ENCODE data around the gene XYLT1.

Gene XYLT1

DNA sequence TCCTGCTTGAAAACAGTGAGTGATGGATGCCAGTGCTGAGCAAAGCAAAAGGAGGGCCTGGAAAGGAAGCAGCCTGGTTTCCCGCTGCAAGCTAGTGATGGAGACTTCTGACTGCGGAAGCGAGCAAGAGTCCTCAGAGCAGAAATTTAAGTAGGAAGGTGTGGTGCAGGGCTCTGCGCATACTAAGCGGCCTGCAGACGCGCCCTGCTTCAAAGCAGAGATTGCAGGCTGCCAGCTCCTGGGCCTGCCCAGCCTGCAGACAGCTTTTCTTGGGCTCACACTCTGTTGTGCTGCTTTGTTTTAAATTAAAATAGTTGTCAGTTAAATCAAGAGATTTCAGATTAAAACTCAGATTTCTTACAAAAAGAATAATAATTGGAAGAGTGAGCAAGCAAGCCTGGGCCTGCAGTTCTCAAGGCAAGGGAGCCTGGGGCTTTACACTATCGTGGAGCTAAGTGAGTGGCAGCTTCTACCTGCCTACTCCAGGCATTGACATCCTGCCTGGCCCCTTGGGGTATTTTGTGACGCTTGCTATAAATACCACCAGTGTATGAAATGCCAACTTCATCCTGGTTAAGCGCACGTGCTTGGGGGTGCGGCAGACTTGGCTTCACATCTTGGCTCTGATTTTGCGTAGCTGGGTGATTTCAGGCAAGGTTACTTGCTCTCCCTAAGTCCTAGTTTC lies 237.3 kb downstream of the XYLT1 start:
- Mint-ChIP-seq H3K27me3 (no peaks in the 10 kb centered on the region), H3K9me3 (no peaks in the 10 kb centered on the region), H3K36me3 (ENCODE audit: low read depth) (no peaks in the 10 kb centered on the region), H3K4me3 (no peak overlapping the region), H3K4me1 (peaks cover 13% of the 10 kb centered on the region), H3K27ac (no peak overlapping the region)
- DNase-seq (no peak), ATAC-seq (no peak)

DNA sequence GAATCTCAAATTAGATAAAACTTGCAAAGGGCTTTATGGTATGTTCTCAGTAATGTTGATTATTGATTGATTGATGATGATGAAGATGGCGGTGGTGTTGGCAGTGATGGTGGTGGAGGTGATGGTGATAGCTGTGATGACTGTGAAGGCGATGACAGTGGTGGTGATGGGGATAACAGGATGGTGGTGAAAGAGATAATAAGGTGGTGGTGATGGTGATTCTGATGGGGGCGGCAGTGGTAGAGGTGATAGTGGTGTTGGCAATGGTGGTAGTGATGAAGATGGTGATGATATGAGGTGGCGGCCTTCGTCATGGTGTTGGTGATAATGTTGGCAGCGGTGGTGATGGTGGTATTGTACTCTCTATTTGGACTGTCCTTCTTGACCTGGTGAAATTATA lies 238.3 kb downstream of the XYLT1 start:
- H3K27me3 Mint-ChIP-seq: no peaks in the 10 kb centered on the region
- no peak overlapping the region for H3K27ac Mint-ChIP-seq
- H3K36me3 Mint-ChIP-seq (ENCODE audit: low read depth): no peaks in the 10 kb centered on the region
- ATAC-seq (no peak), DNase-seq (no peak)
- H3K9me3 Mint-ChIP-seq: no peaks in the 10 kb centered on the region
- peaks cover 3% of the 10 kb centered on the region for H3K4me1 Mint-ChIP-seq
- no peak overlapping the region for H3K4me3 Mint-ChIP-seq

DNA sequence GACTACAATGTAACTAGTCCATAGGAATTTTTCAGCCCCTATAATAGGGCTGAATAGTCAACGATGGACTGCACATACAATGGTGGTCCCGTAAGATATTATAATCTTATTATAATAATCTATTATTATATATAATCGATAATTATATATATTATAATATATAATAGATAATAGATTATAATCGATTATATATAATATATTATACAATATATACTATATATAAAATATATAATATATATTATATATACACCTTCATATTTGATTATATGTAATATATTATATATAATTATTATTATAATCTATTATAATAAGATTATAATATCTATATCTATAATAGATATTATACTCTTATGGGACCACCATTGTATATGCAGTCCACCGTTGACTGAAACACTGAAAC lies 238.8 kb downstream of the XYLT1 start:
- no peak for DNase-seq
- no peak overlapping the region for H3K4me3 Mint-ChIP-seq
- no peaks in the 10 kb centered on the region for H3K27me3 Mint-ChIP-seq
- no peaks in the 10 kb centered on the region for H3K9me3 Mint-ChIP-seq
- H3K36me3 Mint-ChIP-seq (ENCODE audit: low read depth): no peaks in the 10 kb centered on the region
- no peak overlapping the region for H3K27ac Mint-ChIP-seq
- H3K4me1 Mint-ChIP-seq: no peaks in the 10 kb centered on the region
- no peak for ATAC-seq

DNA sequence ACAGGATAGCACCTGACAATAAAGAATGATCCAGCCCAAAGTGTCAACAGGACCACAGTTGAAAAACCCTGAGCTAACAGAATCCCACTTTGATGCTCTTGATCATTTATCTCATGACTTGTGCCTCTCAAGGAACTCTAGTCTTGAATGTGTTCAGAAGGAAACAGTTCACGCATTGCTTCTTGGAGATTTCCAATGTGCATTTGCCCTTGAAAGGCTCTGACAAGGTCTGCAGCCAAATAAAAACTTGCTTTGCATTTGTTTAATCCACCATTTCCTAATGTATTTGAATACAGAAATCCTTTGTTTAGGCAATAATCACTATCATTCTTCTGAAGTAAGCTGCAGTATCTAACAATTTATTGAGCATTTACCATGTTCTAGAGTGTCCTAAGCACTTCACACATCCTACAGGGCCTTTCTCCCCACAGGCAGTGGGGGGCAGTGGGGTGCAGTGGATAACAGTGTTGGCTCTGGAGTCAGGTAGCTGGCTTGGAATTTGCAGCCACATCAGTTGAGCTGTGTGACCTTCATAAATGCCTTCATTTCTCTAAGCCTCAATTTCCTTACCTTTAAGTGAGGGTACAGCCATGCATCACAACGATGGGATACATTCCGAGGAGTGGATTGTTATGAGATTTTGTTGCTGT lies 239.7 kb downstream of the XYLT1 start:
- DNase-seq: no peak
- ATAC-seq: no peak
- Mint-ChIP-seq H3K27ac (no peak overlapping the region), H3K27me3 (no peaks in the 10 kb centered on the region), H3K4me3 (no peak overlapping the region), H3K4me1 (peaks cover under 1% of the 10 kb centered on the region), H3K9me3 (no peaks in the 10 kb centered on the region), H3K36me3 (ENCODE audit: low read depth) (no peaks in the 10 kb centered on the region)

DNA sequence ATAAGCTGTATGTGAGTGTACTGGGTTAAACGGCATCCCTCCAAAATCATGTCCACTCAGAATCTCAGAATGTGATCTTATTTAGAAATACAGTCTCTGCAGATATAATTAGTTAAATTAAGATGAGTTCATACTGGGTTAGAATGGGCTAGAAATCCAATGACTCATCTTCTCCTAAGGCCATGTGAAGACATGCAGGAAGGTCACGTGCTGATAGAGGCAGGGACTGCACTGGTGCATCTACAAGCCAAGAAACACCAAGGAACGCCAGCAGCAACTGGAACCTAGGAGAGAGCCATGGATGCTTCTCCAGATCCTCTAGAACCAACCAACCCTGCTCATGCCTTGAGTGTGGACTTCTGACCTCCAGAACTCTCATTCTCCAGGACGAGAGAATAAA lies 241.0 kb downstream of the XYLT1 start:
- H3K36me3 Mint-ChIP-seq (ENCODE audit: low read depth): no peaks in the 10 kb centered on the region
- H3K4me3 Mint-ChIP-seq: no peak overlapping the region
- peaks cover 12% of the 10 kb centered on the region for H3K4me1 Mint-ChIP-seq
- no peak for DNase-seq
- H3K27me3 Mint-ChIP-seq: no peaks in the 10 kb centered on the region
- no peak overlapping the region for H3K27ac Mint-ChIP-seq
- no peaks in the 10 kb centered on the region for H3K9me3 Mint-ChIP-seq
- ATAC-seq: no peak

DNA sequence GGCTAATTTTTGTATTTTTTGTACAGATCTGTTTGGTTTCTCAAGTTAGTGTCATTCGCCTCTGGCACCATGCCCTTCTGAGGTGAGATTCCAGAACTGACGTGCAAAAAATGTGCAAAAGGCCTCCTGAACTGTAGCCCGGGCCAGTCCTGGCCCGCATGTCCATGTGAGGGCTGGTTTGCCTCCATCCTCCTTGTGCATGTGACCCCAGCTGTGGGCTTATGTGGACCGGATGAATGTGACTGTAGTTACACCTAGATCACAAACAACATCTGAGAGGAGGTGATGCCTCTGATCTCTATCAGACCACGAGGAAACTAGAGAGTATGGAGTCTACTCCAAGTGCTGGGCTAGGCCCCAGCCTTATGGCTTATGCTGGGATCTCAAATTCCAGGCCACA lies 241.6 kb downstream of the XYLT1 start:
- Mint-ChIP-seq H3K4me1 (peaks cover 17% of the 10 kb centered on the region), H3K4me3 (no peak overlapping the region), H3K9me3 (no peaks in the 10 kb centered on the region), H3K27me3 (no peaks in the 10 kb centered on the region), H3K36me3 (ENCODE audit: low read depth) (no peaks in the 10 kb centered on the region), H3K27ac (no peak overlapping the region)
- ATAC-seq: no peak
- no peak for DNase-seq

DNA sequence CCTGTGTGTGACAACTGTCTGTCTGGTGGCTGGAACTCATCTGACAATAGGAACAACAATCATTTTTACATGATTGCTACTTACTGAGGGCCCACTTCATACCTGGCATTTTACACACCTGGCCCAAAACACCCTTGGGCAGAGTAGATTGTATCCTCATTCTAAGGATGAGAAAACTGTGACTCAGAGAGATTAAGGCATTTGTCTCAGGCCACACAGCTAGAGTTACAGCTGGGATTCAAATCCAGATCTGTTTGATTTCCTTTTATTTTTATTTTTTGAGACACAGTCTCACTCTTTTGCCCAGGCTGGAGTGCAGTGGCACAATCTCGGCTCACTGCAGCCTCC lies 242.1 kb downstream of the XYLT1 start:
- H3K4me3 Mint-ChIP-seq: no peak overlapping the region
- H3K27ac Mint-ChIP-seq: no peak overlapping the region
- peaks cover 21% of the 10 kb centered on the region for H3K4me1 Mint-ChIP-seq
- H3K36me3 Mint-ChIP-seq (ENCODE audit: low read depth): no peaks in the 10 kb centered on the region
- ATAC-seq (no peak), DNase-seq (no peak)
- no peaks in the 10 kb centered on the region for H3K27me3 Mint-ChIP-seq
- no peaks in the 10 kb centered on the region for H3K9me3 Mint-ChIP-seq

DNA sequence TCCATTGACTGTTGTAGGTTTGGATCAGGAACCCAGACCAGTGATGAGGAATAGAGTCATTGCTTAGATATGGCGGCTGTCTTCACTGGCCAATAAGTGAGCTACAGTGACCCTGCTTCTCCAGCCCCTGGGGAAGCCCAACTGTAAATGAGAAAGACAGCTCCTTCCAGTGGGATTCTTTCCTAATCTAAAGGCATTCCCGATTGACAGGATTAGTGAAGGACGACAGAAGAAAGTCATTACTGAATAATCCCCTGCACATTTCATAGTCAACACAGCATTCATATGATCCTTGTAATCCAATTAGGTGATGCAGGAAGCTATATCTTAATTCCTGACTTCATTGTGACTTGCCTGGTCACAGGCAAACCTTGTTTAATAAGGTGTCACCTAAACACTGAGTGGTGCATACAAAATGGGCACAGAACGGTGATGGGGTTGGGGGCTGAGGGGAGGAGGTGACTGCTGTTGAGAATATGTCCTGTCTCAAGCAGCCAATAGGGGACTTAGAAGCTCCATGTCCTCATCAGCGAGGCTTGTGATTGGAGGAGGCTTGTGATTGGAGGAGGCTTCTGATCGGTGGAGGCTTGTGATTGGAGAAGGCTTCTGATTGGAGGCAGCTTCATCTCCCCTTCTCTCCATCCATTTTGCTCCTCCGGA lies 242.6 kb downstream of the XYLT1 start:
- Mint-ChIP-seq H3K27me3 (no peaks in the 10 kb centered on the region), H3K9me3 (no peaks in the 10 kb centered on the region), H3K4me1 (peaks cover 25% of the 10 kb centered on the region), H3K36me3 (ENCODE audit: low read depth) (no peaks in the 10 kb centered on the region), H3K4me3 (no peak overlapping the region), H3K27ac (no peak overlapping the region)
- DNase-seq: no peak
- no peak for ATAC-seq

DNA sequence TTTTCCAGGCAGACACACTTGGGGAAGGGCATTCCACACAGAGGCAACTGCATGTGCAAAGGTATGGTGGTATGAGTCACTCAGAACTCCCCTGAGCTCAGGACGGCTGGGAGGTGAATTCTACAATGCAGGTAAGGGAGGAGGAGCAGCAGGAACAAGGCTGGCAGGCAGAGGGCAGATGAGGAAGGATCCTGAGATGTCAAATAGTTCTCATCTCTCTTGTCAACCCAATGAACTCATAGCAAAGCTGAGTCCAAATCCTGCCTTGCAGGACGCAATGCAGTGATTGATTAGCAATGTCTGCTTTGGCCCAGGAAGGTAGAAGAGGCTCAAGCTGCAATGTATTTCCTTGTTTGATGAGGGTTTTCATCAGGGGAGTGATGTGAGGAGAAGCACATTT lies 243.5 kb downstream of the XYLT1 start:
- H3K4me1 Mint-ChIP-seq: peaks cover 25% of the 10 kb centered on the region
- no peak overlapping the region for H3K27ac Mint-ChIP-seq
- no peak for DNase-seq
- ATAC-seq: no peak
- no peaks in the 10 kb centered on the region for H3K36me3 Mint-ChIP-seq (ENCODE audit: low read depth)
- no peaks in the 10 kb centered on the region for H3K9me3 Mint-ChIP-seq
- H3K4me3 Mint-ChIP-seq: no peak overlapping the region
- H3K27me3 Mint-ChIP-seq: no peaks in the 10 kb centered on the region

DNA sequence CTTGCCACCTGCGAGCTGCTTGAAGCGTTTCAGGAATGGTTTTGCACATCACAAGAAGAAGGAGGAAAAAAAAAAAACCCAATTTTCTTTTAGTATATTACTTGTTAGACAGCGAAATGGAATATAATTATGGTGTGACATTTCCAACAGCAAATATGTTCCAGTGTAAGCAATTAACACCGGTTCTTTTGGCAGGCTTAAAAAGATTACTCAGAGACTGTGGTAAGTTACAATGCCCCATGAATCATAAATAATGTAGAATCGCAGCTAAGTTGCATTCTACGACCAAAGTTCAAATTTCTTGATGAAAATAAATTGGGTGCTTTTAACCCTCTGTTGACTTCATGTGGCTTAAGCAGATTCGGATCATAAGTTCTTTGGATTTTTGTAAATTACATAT lies 245.2 kb downstream of the XYLT1 start:
- Mint-ChIP-seq H3K9me3 (no peaks in the 10 kb centered on the region), H3K27me3 (no peaks in the 10 kb centered on the region), H3K36me3 (ENCODE audit: low read depth) (peaks cover 2% of the 10 kb centered on the region), H3K4me3 (no peak overlapping the region), H3K27ac (peak overlapping the region; percentile 75), H3K4me1 (peaks cover 25% of the 10 kb centered on the region)
- peak; percentile 37 for ATAC-seq
- DNase-seq: no peak

DNA sequence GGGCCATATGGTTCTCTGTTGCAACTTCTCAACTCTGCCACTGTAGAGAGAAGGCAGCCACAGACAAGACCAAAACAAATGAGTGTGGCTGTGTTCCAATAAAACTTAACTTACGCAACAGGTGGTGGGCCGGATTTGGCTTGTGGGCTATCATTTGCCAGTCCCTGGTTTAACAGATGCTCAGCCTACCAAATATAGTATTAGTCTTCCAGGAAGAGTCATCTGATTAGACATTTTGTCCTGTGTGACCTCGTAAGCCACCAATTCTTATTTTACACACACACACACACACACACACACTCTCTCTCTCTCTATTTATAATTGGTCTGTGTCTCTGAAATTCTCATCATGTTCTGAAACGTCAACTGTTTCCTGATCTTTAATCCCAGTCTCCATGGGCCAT lies 245.9 kb downstream of the XYLT1 start:
- peaks cover 25% of the 10 kb centered on the region for H3K4me1 Mint-ChIP-seq
- no peaks in the 10 kb centered on the region for H3K9me3 Mint-ChIP-seq
- H3K4me3 Mint-ChIP-seq: no peak overlapping the region
- peak overlapping the region; percentile 75 for H3K27ac Mint-ChIP-seq
- no peaks in the 10 kb centered on the region for H3K27me3 Mint-ChIP-seq
- H3K36me3 Mint-ChIP-seq (ENCODE audit: low read depth): peaks cover 2% of the 10 kb centered on the region
- peak; percentile 23 for DNase-seq
- ATAC-seq: peak; percentile 72

DNA sequence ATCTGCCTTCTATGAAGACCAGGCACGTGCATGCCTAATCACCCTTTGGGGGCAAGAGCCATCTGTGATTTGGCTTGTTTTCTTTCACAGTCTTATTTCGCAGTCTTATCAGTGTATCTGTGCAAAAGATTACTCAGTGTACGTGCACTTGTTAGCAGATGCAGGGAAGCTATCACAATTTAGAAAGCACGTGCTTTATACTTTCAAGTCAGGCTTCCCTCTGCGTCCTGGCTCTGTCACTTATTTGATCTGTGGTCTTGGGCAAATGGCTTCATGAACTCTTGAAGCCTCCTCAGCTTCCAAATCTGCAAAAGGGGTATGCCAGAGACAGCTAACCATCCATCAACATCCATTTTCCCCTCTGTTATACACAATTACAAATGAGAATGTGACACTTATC lies 246.4 kb downstream of the XYLT1 start:
- Mint-ChIP-seq H3K4me1 (peaks cover 25% of the 10 kb centered on the region), H3K4me3 (no peak overlapping the region), H3K36me3 (ENCODE audit: low read depth) (peaks cover 2% of the 10 kb centered on the region), H3K9me3 (no peaks in the 10 kb centered on the region), H3K27ac (peak overlapping the region; percentile 7), H3K27me3 (no peaks in the 10 kb centered on the region)
- no peak for DNase-seq
- no peak for ATAC-seq

DNA sequence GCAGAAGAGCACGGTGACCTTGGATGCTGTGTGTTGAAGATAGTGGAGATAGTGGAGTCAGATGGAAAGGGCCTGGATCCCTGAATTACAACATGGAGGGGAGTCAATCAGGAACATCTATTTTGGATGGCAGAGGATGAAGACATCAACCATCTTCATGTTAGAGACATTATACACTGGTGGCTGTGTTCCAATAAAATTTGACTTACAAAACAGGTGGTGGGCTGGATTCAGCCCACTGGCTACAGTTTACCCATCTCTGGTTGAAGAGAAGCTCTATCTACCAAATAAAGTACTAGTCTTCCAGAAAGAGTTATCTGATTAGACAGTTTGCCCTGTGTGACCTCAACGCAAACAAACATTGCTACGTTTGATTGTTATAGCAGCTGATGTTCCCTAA lies 247.2 kb downstream of the XYLT1 start:
- Mint-ChIP-seq H3K36me3 (ENCODE audit: low read depth) (peaks cover 2% of the 10 kb centered on the region), H3K27ac (no peak overlapping the region), H3K4me3 (no peak overlapping the region), H3K4me1 (peaks cover 25% of the 10 kb centered on the region), H3K27me3 (no peaks in the 10 kb centered on the region), H3K9me3 (no peaks in the 10 kb centered on the region)
- ATAC-seq (no peak), DNase-seq (no peak)

DNA sequence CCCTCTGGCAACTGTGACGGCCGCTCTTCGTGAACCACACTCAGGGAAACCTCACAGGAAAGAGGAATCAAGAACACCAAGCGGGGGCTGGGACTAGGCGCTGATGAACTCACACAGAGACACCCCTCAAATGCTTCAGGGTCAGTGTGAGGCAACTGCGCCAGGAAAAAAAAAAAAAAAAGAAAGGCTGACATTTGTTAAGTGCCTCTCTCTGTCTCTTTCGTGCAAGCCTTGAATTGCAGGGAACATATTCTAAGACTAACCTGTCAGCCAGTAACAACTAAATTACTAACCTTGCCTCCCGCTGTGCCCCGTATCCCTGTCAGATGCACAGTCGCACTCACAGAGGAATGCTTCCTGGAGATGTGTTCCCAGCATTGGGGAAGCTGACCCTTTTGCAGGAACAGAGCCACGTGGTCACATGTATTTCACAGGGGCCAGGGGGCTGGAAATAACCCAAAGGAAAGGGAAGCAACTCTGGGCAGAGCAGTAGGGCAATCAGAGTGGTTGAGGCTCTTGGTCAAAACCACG lies 247.8 kb downstream of the XYLT1 start:
- Mint-ChIP-seq H3K27me3 (no peaks in the 10 kb centered on the region), H3K36me3 (ENCODE audit: low read depth) (peaks cover 4% of the 10 kb centered on the region), H3K4me3 (no peak overlapping the region), H3K4me1 (peaks cover 25% of the 10 kb centered on the region), H3K9me3 (no peaks in the 10 kb centered on the region), H3K27ac (no peak overlapping the region)
- ATAC-seq (no peak), DNase-seq (no peak)

DNA sequence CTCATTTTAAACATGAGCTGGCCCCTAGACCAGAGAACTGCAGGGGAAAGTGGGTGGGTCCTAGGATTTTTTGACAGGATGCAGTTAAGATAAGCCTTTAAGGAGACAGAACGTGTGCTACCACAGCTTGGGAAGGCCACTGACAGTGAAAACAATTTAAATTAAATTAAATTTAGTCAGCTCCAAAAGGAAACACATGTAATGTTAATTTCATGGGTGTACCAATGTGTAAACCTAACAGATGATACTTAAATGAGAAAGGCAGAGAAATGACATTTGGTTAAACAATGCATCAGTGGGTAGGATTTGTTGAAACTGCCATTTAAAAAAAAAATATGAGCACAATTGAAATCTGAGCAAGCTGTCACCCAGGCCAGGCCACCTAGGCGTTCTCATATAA lies 250.8 kb downstream of the XYLT1 start:
- Mint-ChIP-seq H3K27ac (no peak overlapping the region), H3K4me3 (no peak overlapping the region), H3K4me1 (peaks cover 16% of the 10 kb centered on the region), H3K9me3 (no peaks in the 10 kb centered on the region), H3K36me3 (ENCODE audit: low read depth) (peaks cover 8% of the 10 kb centered on the region), H3K27me3 (no peaks in the 10 kb centered on the region)
- no peak for ATAC-seq
- DNase-seq: no peak

Data from activated naive CD8-positive, alpha-beta T cell treated with anti-CD3 and anti-CD28 coated beads, Interleukin-2, amount 50 U/mL, for 24 hours (primary cell).